Mesothelial cell of epicardium (in vitro differentiated cells): Measurements from ENCODE around the gene EPSTI1. TPM values are rescaled to one million over a fixed set of nuclear protein-coding genes. Genes with fewer than 3 reads are reported as not detected.

Source experiments
- DNase-seq, 2 experiments: peaks; one replicate each; pipeline ENCODE4 v3.0.0; 2021; ENCODE audit warnings: low spot score in 2 of 2; ENCODE audit not compliant: unreplicated experiment in 2 of 2
- H3K27ac Mint-ChIP-seq: 2 replicates; pipeline ENCODE4 v1.8.0; 2021; ENCODE audit warnings: mixed read lengths
- H3K27me3 Mint-ChIP-seq: 2 replicates; pipeline ENCODE4 v1.8.0; 2021; ENCODE audit warnings: low read depth, mixed read lengths
- H3K36me3 Mint-ChIP-seq: 2 replicates; pipeline ENCODE4 v1.8.0; 2021; ENCODE audit warnings: mixed read lengths
- H3K4me1 Mint-ChIP-seq: 2 replicates; pipeline ENCODE4 v1.8.0; 2021; ENCODE audit warnings: mixed read lengths
- H3K4me3 Mint-ChIP-seq: 2 replicates; pipeline ENCODE4 v1.8.0; 2021; ENCODE audit warnings: mild to moderate bottlenecking, moderate library complexity, mixed read lengths
- H3K9me3 Mint-ChIP-seq: 2 replicates; pipeline ENCODE4 v1.8.0; 2021; ENCODE audit warnings: mixed read lengths
- CTCF ChIP-seq: fragments of 200-600 bp; sonication (generic); IDR thresholded peaks from one replicate; pipeline ENCODE4 v1.5.0; 2021; ENCODE audit warnings: antibody characterized with exemption; ENCODE audit not compliant: unreplicated experiment
- total RNA-seq: library from RNA; stranded (reverse); gene quantifications from 3 replicates; pipeline ENCODE4 v1.2.1, GENCODE V29; 2021

EPSTI1 gene
- total RNA-seq, 1 donor from 2014 or later: 37.3 TPM

DNA sequence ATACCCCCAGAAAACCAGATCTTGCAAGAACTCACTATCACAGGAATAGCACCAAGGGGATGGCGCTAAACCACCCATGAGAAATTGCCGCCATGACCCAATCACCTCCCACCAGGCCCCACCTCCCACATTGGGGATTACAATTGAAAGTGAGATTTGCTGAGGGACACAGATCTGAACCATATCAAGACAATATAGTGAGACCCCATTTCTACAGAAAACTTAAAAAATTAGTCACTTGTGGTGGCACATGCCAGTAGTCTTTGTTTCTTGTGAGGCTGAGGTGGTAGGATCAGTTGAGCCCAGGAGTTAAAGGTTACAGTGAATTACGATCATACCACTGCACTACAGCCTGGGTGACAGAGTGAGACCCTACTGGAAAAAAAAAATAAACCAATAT is 41.0 kb upstream of the EPSTI1 start:
- no peak for DNase-seq
- Mint-ChIP-seq H3K4me3 (no peak overlapping the region), H3K9me3 (peaks cover 9% of the 10 kb centered on the region), H3K4me1 (peaks cover 53% of the 10 kb centered on the region), H3K27me3 (no peaks in the 10 kb centered on the region), H3K36me3 (peaks cover 20% of the 10 kb centered on the region), H3K27ac (no peak overlapping the region)
- no peak for TF ChIP-seq CTCF

- DNase-seq: no peak
- Mint-ChIP-seq H3K4me1 (peaks cover 45% of the 10 kb centered on the region), H3K4me3 (no peak overlapping the region), H3K27ac (peak overlapping the region; percentile 66), H3K9me3 (peaks cover 9% of the 10 kb centered on the region), H3K27me3 (no peaks in the 10 kb centered on the region), H3K36me3 (peaks cover 20% of the 10 kb centered on the region)
- TF ChIP-seq CTCF: no peak
Observed at GRCh38 chr13:43031881-43032280, 39.8 kb upstream of the EPSTI1 start.

- Mint-ChIP-seq H3K36me3 (peaks cover 20% of the 10 kb centered on the region), H3K4me3 (no peak overlapping the region), H3K27ac (peak overlapping the region; percentile 57), H3K27me3 (no peaks in the 10 kb centered on the region), H3K4me1 (peaks cover 44% of the 10 kb centered on the region), H3K9me3 (peaks cover 9% of the 10 kb centered on the region)
- no peak for TF ChIP-seq CTCF
- no peak for DNase-seq
Observed at GRCh38 chr13:43030548-43030947, 38.5 kb upstream of the EPSTI1 start.

- peak overlapping the region; percentile 51 for H3K27ac Mint-ChIP-seq
- H3K4me1 Mint-ChIP-seq: peaks cover 62% of the 10 kb centered on the region
- no peak overlapping the region for H3K4me3 Mint-ChIP-seq
- no peak for DNase-seq
- H3K9me3 Mint-ChIP-seq: no peaks in the 10 kb centered on the region
- TF ChIP-seq CTCF: no peak
- peaks cover 10% of the 10 kb centered on the region for H3K36me3 Mint-ChIP-seq
- H3K27me3 Mint-ChIP-seq: no peaks in the 10 kb centered on the region
Observed at GRCh38 chr13:43026262-43026661, 34.2 kb upstream of the EPSTI1 start.

DNA sequence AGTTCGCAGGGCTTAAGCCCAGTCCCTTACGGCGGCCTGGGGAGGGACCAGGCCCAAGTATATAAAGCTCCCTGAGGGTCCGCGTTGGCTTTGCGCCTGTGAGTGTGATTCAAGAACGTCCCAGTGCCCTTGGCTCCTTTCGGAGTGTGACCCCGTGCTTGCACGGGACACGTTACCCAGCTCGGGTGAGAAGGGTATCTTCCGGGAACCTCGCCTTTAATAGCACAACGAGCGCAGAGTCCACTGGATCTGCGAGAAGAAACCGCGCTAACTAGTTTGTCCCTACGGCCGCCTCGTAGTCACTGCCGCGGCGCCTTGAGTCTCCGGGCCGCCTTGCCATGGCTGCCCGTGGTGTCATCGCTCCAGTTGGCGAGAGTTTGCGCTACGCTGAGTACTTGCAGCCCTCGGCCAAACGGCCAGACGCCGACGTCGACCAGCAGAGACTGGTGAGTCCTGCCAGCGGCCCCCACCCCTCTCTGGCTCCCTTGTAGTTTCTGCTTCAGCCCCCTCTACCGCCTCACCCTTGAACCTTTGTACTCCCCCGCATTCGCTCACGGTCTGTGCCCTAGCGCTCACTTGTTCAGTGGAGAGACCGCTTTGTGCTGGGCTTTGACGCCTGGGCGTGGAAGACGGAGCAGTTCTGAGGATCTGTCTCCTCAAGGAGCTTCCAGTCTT is 31.4 kb upstream of the EPSTI1 start, which contains the start of gene DNAJC15:
TSS of gene DNAJC15 (plus strand) at position 298 of the 675 bp plus-strand sequence. CDS start at position 339, 41 bp downstream.
- peaks cover 40% of the 10 kb centered on the region for H3K4me1 Mint-ChIP-seq
- TF ChIP-seq CTCF: no peak
- H3K27me3 Mint-ChIP-seq: no peaks in the 10 kb centered on the region
- DNase-seq: peak; percentile 21 to 62
- H3K36me3 Mint-ChIP-seq: peaks cover 10% of the 10 kb centered on the region
- peak within 1 kb of the TSS; percentile 99 for H3K27ac Mint-ChIP-seq
- H3K4me3 Mint-ChIP-seq: peak within 1 kb of the TSS; percentile 83
- no peaks in the 10 kb centered on the region for H3K9me3 Mint-ChIP-seq

DNA sequence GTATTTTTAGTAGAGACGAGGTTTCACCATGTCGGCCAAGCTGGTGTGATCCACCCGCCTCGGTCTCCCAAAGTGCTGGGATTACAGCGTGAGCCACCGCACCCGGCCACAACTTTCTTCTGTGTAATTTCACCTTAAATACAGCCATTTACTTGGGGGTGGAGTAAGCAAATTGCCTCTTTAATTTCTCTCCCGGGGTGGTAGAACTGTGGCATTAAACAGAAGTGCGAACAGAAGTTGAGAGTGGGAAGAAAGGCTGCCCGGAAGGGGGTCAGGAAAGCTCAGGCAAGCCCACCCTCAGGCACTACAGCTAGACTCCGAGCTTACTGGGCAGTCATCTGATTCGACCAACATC is 30.9 kb upstream of the EPSTI1 start:
- Mint-ChIP-seq H3K27ac (peak overlapping the region; percentile 99), H3K4me1 (peaks cover 36% of the 10 kb centered on the region), H3K4me3 (peak overlapping the region; percentile 83), H3K27me3 (no peaks in the 10 kb centered on the region), H3K9me3 (no peaks in the 10 kb centered on the region), H3K36me3 (peaks cover 10% of the 10 kb centered on the region)
- TF ChIP-seq CTCF: no peak
- DNase-seq: no peak
